Neutrophil (primary cell): ENCODE results near the gene GALNT6.

ENCODE experiments used
- H3K27ac ChIP-seq: fragments of 200-600 bp; sonication (generic); 2 replicates; pipeline ENCODE4 v1.5.1; 2016; ENCODE audit warnings: mild to moderate bottlenecking, moderate library complexity
- H3K27me3 ChIP-seq: fragments of 200-600 bp; sonication (generic); 2 replicates; pipeline ENCODE4 v1.6.0; 2016; ENCODE audit warnings: mild to moderate bottlenecking
- H3K36me3 ChIP-seq: fragments of 200-600 bp; sonication (generic); 2 replicates; pipeline ENCODE4 v1.5.1; 2017
- H3K4me1 ChIP-seq, 2 experiments: fragments of 200-600 bp in 1 of 2; sonication (generic) in 1 of 2; 1 replicate in 1 of 2; 2 replicates in 1 of 2; pipeline versions ENCODE4 v1.5.1 to v1.6.1; 2013 to 2016; ENCODE audit warnings: low read depth in 1 of 2, low read length in 1 of 2, mild to moderate bottlenecking in 1 of 2, moderate library complexity in 1 of 2; ENCODE audit not compliant: control insufficient read depth in 1 of 2, insufficient read depth in 1 of 2
- H3K4me3 ChIP-seq, 2 experiments: fragments of 200-600 bp in 1 of 2; sonication (generic) in 1 of 2; 1 replicate in 1 of 2; 2 replicates in 1 of 2; pipeline ENCODE4 v1.5.1; 2013 to 2016; ENCODE audit warnings: low read depth in 1 of 2, low read length in 1 of 2, mild to moderate bottlenecking in 1 of 2, moderate library complexity in 1 of 2
- H3K9me3 ChIP-seq: fragments of 200-600 bp; sonication (generic); 2 replicates; pipeline ENCODE4 v1.5.1; 2016
- CTCF ChIP-seq: fragments of 200-600 bp; sonication (generic); IDR thresholded peaks from 2 replicates; pipeline ENCODE4 v1.5.1; 2016; ENCODE audit warnings: antibody characterized with exemption

GALNT6 gene

DNA sequence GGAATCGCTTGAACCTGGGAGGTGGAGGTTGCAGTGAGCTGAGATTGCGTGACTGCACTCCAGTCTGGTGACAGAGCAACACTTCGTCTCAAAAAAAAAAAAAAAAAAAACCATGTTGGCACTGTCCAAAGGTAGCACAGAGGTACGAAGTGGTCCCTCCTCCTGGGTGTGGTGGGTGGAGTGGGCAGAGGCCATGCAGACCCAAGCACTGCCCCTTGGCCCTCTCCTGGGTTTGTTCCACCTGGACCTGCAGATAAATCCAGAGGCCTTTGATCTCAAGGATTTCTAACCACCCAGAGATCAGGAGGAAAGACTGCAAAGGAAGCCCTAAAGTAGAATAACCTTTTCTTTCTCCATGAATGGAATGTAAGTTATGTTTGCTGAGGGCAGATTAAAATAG, 8.7 kb upstream of the GALNT6 start:
- no peak overlapping the region for H3K27ac ChIP-seq
- peaks cover 16 to 19% of the 10 kb centered on the region in 2 experiments for H3K4me1 ChIP-seq
- no peak for TF ChIP-seq CTCF
- peaks cover 34% of the 10 kb centered on the region for H3K27me3 ChIP-seq
- no peaks in the 10 kb centered on the region for H3K36me3 ChIP-seq
- H3K9me3 ChIP-seq: no peaks in the 10 kb centered on the region
- no peak overlapping the region for H3K4me3 ChIP-seq

GRCh38 chr12:51397670-51398069, 6.5 kb upstream of the GALNT6 start:
- H3K9me3 ChIP-seq: no peaks in the 10 kb centered on the region
- no peak for TF ChIP-seq CTCF
- H3K4me1 ChIP-seq: no peaks in the 10 kb centered on the region
- no peak overlapping the region for H3K4me3 ChIP-seq
- no peaks in the 10 kb centered on the region for H3K36me3 ChIP-seq
- H3K27ac ChIP-seq: no peak overlapping the region
- peaks cover 56% of the 10 kb centered on the region for H3K27me3 ChIP-seq

DNA sequence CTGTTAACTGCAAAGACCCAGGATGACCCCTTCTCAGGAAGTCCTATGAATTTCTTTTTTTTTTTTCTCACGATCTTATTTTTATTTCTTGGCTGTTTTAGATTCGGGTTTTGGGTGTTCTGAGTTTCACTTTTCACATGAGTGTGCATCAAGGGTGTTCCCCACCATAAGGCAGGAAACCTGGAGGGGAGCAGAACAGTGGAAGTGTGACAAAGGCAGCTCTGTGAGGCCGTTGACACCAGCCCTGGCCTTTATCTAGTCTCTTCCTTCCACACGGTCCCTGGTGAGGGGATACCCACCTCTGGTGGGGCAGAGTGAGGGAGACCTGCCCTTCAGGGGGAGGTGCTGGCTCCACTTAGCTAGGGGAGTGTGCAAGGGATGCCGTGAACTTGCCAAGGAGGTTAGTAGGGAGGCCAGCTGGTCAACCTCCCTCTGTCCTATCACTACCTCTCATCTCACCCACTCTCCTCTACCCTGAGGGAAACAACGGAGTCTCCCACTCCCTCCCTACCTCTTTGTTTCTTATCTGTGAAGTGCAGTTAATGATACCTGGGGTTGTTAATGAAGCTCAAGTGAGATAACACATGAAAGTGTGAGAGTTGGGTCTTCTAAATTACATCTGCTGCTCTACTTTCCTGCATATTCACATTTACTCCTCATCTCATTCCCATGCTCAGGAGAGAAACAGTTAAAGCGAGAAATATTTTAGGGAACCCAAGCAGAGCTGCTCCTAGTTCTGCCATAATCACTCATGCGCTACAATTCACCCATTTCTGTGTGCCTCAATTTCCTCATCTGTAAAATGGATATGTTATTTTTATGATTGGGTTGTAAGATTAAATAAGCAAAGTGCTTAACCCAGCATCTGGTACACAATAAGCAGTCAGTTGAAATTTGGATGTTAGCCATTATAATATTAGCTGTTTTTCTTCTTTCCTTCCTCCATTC, 4.4 kb upstream of the GALNT6 start:
- peaks cover 78% of the 10 kb centered on the region for H3K27me3 ChIP-seq
- no peak overlapping the region for H3K4me3 ChIP-seq
- TF ChIP-seq CTCF: no peak
- peaks cover 12 to 15% of the 10 kb centered on the region in 2 experiments for H3K4me1 ChIP-seq
- H3K9me3 ChIP-seq: no peaks in the 10 kb centered on the region
- H3K36me3 ChIP-seq: no peaks in the 10 kb centered on the region
- no peak overlapping the region for H3K27ac ChIP-seq

GRCh38 chr12:51393676-51394545, 2.7 kb upstream of the GALNT6 start:
- Histone ChIP-seq H3K4me1 (peaks cover 12 to 15% of the 10 kb centered on the region in 2 experiments), H3K9me3 (no peaks in the 10 kb centered on the region), H3K4me3 (no peak overlapping the region), H3K36me3 (no peaks in the 10 kb centered on the region), H3K27ac (no peak overlapping the region), H3K27me3 (peaks cover 79% of the 10 kb centered on the region)
- no peak for TF ChIP-seq CTCF

GRCh38 chr12:51392556-51393237, 1.5 kb upstream of the GALNT6 start:
- H3K27ac ChIP-seq: no peak overlapping the region
- no peaks in the 10 kb centered on the region for H3K9me3 ChIP-seq
- H3K4me1 ChIP-seq: peaks cover 12 to 15% of the 10 kb centered on the region in 2 experiments
- peaks cover 66% of the 10 kb centered on the region for H3K27me3 ChIP-seq
- no peaks in the 10 kb centered on the region for H3K36me3 ChIP-seq
- peak overlapping the region in 1 of 2 experiments; percentile 76 for H3K4me3 ChIP-seq
- TF ChIP-seq CTCF: no peak
